ENCODE data around the gene FGD3.

FGD3 gene

GRCh38 chr9:93024646-93024910, 77.3 kb downstream of the FGD3 start:
- Histone ChIP-seq H3K79me2 (ENCODE audit: insufficient read depth, low read depth) (no peaks in the 10 kb centered on the region), H2AFZ (ENCODE audit: low read depth) (no peak overlapping the region), H3K36me3 (ENCODE audit: insufficient read depth) (no peaks in the 10 kb centered on the region), H3K4me2 (no peak overlapping the region), H4K20me1 (ENCODE audit: insufficient read depth) (no peaks in the 10 kb centered on the region), H3K4me3 (IDR thresholded peaks at IDR 0.05; ENCODE audit: insufficient read depth, low read depth, low read length) (no peak overlapping the region), H3K27me3 (ENCODE audit: insufficient read depth, low read depth) (no peaks in the 10 kb centered on the region), H3K4me1 (ENCODE audit: low read depth, poor library complexity, severe bottlenecking) (no peaks in the 10 kb centered on the region), H3K27ac (no peak overlapping the region), H3K9ac (no peak overlapping the region)
- no peak for TF ChIP-seq CTCF (conservative IDR thresholded peaks at IDR 0.05; ENCODE audit: low read depth, low read length)

GRCh38 chr9:93024986-93025630, 77.8 kb downstream of the FGD3 start:
- H3K9ac ChIP-seq = no peak overlapping the region
- no peak for TF ChIP-seq CTCF (conservative IDR thresholded peaks at IDR 0.05; ENCODE audit: low read depth, low read length)
- H3K79me2 ChIP-seq (ENCODE audit: insufficient read depth, low read depth) = no peaks in the 10 kb centered on the region
- H3K4me2 ChIP-seq = no peak overlapping the region
- H3K4me1 ChIP-seq (ENCODE audit: low read depth, poor library complexity, severe bottlenecking) = no peaks in the 10 kb centered on the region
- no peaks in the 10 kb centered on the region for H3K27me3 ChIP-seq (ENCODE audit: insufficient read depth, low read depth)
- H3K27ac ChIP-seq = no peak overlapping the region
- no peaks in the 10 kb centered on the region for H3K36me3 ChIP-seq (ENCODE audit: insufficient read depth)
- H3K4me3 ChIP-seq (IDR thresholded peaks at IDR 0.05; ENCODE audit: insufficient read depth, low read depth, low read length) = no peak overlapping the region
- no peaks in the 10 kb centered on the region for H4K20me1 ChIP-seq (ENCODE audit: insufficient read depth)
- no peak overlapping the region for H2AFZ ChIP-seq (ENCODE audit: low read depth)

- H3K4me1 ChIP-seq (ENCODE audit: low read depth, poor library complexity, severe bottlenecking) = no peaks in the 10 kb centered on the region
- no peaks in the 10 kb centered on the region for H3K79me2 ChIP-seq (ENCODE audit: insufficient read depth, low read depth)
- no peak for TF ChIP-seq CTCF (conservative IDR thresholded peaks at IDR 0.05; ENCODE audit: low read depth, low read length)
- H3K4me3 ChIP-seq (IDR thresholded peaks at IDR 0.05; ENCODE audit: insufficient read depth, low read depth, low read length) = no peak overlapping the region
- no peak overlapping the region for H3K9ac ChIP-seq
- H3K4me2 ChIP-seq = no peak overlapping the region
- H3K27me3 ChIP-seq (ENCODE audit: insufficient read depth, low read depth) = no peaks in the 10 kb centered on the region
- no peaks in the 10 kb centered on the region for H3K36me3 ChIP-seq (ENCODE audit: insufficient read depth)
- no peaks in the 10 kb centered on the region for H4K20me1 ChIP-seq (ENCODE audit: insufficient read depth)
- no peak overlapping the region for H2AFZ ChIP-seq (ENCODE audit: low read depth)
- H3K27ac ChIP-seq = no peak overlapping the region
Observed at GRCh38 chr9:93025736-93026135, 78.4 kb downstream of the FGD3 start.

GRCh38 chr9:93026640-93027039, 79.3 kb downstream of the FGD3 start:
- Histone ChIP-seq H3K9ac (no peak overlapping the region), H4K20me1 (ENCODE audit: insufficient read depth) (no peaks in the 10 kb centered on the region), H3K27ac (no peak overlapping the region), H3K4me1 (ENCODE audit: low read depth, poor library complexity, severe bottlenecking) (no peaks in the 10 kb centered on the region), H3K4me3 (IDR thresholded peaks at IDR 0.05; ENCODE audit: insufficient read depth, low read depth, low read length) (no peak overlapping the region), H3K36me3 (ENCODE audit: insufficient read depth) (no peaks in the 10 kb centered on the region), H3K27me3 (ENCODE audit: insufficient read depth, low read depth) (no peaks in the 10 kb centered on the region), H3K79me2 (ENCODE audit: insufficient read depth, low read depth) (no peaks in the 10 kb centered on the region), H2AFZ (ENCODE audit: low read depth) (no peak overlapping the region), H3K4me2 (no peak overlapping the region)
- no peak for TF ChIP-seq CTCF (conservative IDR thresholded peaks at IDR 0.05; ENCODE audit: low read depth, low read length)
